OCI-LY3 (cell line): ENCODE data around the gene GNAO1.
"Not testable (repeated sequence)": the region's sequence is repeated elsewhere in the genome, so short reads cannot be mapped to it uniquely, and the experiment has no call there.

Experiments
- H2AFZ ChIP-seq: fragments of 200-600, 300-600 bp; shearing (Covaris generic); 2 replicates; pipeline ENCODE4 v1.6.0; 2014; ENCODE audit warnings: antibody characterized with exemption, low read depth, low read length
- H3K27ac ChIP-seq: fragments of 200-600, 300-600 bp; sonication (generic); 2 replicates; pipeline ENCODE4 v1.5.1; 2014; ENCODE audit warnings: mild to moderate bottlenecking, low read length, moderate library complexity, mixed read lengths
- H3K27me3 ChIP-seq: fragments of 200-600, 300-600 bp; sonication (generic); 2 replicates; pipeline ENCODE4 v1.6.1; 2014; ENCODE audit warnings: low read depth, low read length, mixed read lengths
- H3K36me3 ChIP-seq: fragments of 200-600, 300-600 bp; sonication (generic); replicated peaks from 2 replicates; pipeline ENCODE3; 2014; ENCODE audit warnings: low read depth, low read length, mixed read lengths
- H3K4me1 ChIP-seq: fragments of 300-600, 200-600 bp; sonication (generic); 2 replicates; pipeline ENCODE4 v1.6.1; 2014; ENCODE audit warnings: low read length, mixed read lengths
- H3K4me2 ChIP-seq: fragments of 200-600, 300-600 bp; sonication (generic); 2 replicates; pipeline ENCODE4 v1.6.1; 2014; ENCODE audit warnings: low read length, mixed read lengths
- H3K4me3 ChIP-seq: fragments of 300-600, 200-600 bp; sonication (generic); 2 replicates; pipeline ENCODE4 v1.5.1; 2014; ENCODE audit warnings: antibody characterized with exemption, mild to moderate bottlenecking, low read length, moderate library complexity
- H3K79me2 ChIP-seq: fragments of 300-600, 200-600 bp; shearing (Covaris generic); 2 replicates; pipeline ENCODE4 v1.6.1; 2014; ENCODE audit warnings: mild to moderate bottlenecking, low read length, mixed read lengths
- H3K9ac ChIP-seq: fragments of 300-600, 200-600 bp; shearing (Covaris generic); 2 replicates; pipeline ENCODE4 v1.6.0; 2014; ENCODE audit warnings: mild to moderate bottlenecking, low read length, moderate library complexity
- H3K9me3 ChIP-seq: fragments of 200-600, 300-600 bp; shearing (Covaris generic); 2 replicates; pipeline ENCODE4 v1.6.1; 2014; ENCODE audit warnings: low read length, mixed read lengths; ENCODE audit not compliant: insufficient read depth
- H4K20me1 ChIP-seq: fragments of 200-600, 300-600 bp; sonication (generic); 2 replicates; pipeline ENCODE4 v1.6.1; 2016; ENCODE audit warnings: low read length, mixed read lengths; ENCODE audit not compliant: insufficient read depth
- CTCF ChIP-seq: fragments of 200-600, 300-600 bp; sonication (generic); IDR thresholded peaks from 2 replicates; pipeline ENCODE4 v1.5.1; 2014; ENCODE audit warnings: antibody characterized with exemption, low read length, low read depth
- EZH2phosphoT487 ChIP-seq: fragments of 200-600 bp; shearing (Covaris generic); IDR thresholded peaks from 2 replicates; pipeline ENCODE4 v1.6.1; 2018; ENCODE audit warnings: antibody characterized with exemption, mixed run types, low read depth

GNAO1 gene

GRCh38 chr16:56380778-56381485 lies 189.6 kb downstream of the GNAO1 start:
- not testable (repeated sequence) for H2AFZ ChIP-seq, H3K4me1 ChIP-seq, H3K9me3 ChIP-seq, H3K27ac ChIP-seq, H3K4me2 ChIP-seq, H3K4me3 ChIP-seq, H3K27me3 ChIP-seq, H3K9ac ChIP-seq
- H3K36me3 ChIP-seq = peaks cover 50% of the 10 kb centered on the region
- peaks cover 23% of the 10 kb centered on the region for H4K20me1 ChIP-seq
- peaks cover 21% of the 10 kb centered on the region for H3K79me2 ChIP-seq

GRCh38 chr16:56382459-56382858 lies 191.2 kb downstream of the GNAO1 start:
- H3K27me3 ChIP-seq = no peaks in the 10 kb centered on the region
- no peaks in the 10 kb centered on the region for H3K4me1 ChIP-seq
- no peak overlapping the region for H3K27ac ChIP-seq
- H3K36me3 ChIP-seq = peaks cover 60% of the 10 kb centered on the region
- no peak overlapping the region for H3K4me3 ChIP-seq
- no peak overlapping the region for H3K4me2 ChIP-seq
- peaks cover 7% of the 10 kb centered on the region; the same call in 1 of the 2 replicates for H3K9me3 ChIP-seq
- H4K20me1 ChIP-seq = peaks cover 19% of the 10 kb centered on the region
- no peak overlapping the region for H2AFZ ChIP-seq
- H3K9ac ChIP-seq = no peak overlapping the region
- H3K79me2 ChIP-seq = peaks cover 6% of the 10 kb centered on the region; the same call in 1 of the 2 replicates
- TF ChIP-seq EZH2phosphoT487 (no peak), CTCF (no peak)

- no peaks in the 10 kb centered on the region for H3K4me1 ChIP-seq
- peaks cover 7% of the 10 kb centered on the region; the same call in 1 of the 2 replicates for H3K9me3 ChIP-seq
- H3K27ac ChIP-seq = no peak overlapping the region
- TF ChIP-seq EZH2phosphoT487 = no peak
- no peak for TF ChIP-seq CTCF
- H3K27me3 ChIP-seq = no peaks in the 10 kb centered on the region
- H3K9ac ChIP-seq = no peak overlapping the region
- no peak overlapping the region for H3K4me2 ChIP-seq
- peaks cover 4% of the 10 kb centered on the region; the same call in 1 of the 2 replicates for H3K79me2 ChIP-seq
- H2AFZ ChIP-seq = no peak overlapping the region
- H3K4me3 ChIP-seq = no peak overlapping the region
- H3K36me3 ChIP-seq = peaks cover 63% of the 10 kb centered on the region
- peaks cover 15% of the 10 kb centered on the region for H4K20me1 ChIP-seq
Measured at GRCh38 chr16:56382901-56383355, 191.6 kb downstream of the GNAO1 start.

GRCh38 chr16:56384074-56384721 lies 192.9 kb downstream of the GNAO1 start:
- H3K9ac ChIP-seq = no peak overlapping the region
- peaks cover 7% of the 10 kb centered on the region; the same call in 1 of the 2 replicates for H3K9me3 ChIP-seq
- no peak overlapping the region for H3K27ac ChIP-seq
- H3K36me3 ChIP-seq = peaks cover 63% of the 10 kb centered on the region
- H4K20me1 ChIP-seq = peaks cover 4% of the 10 kb centered on the region; the same call in 1 of the 2 replicates
- H3K79me2 ChIP-seq = no peaks in the 10 kb centered on the region; the same call in 1 of the 2 replicates
- TF ChIP-seq EZH2phosphoT487 (no peak), CTCF (no peak)
- no peak overlapping the region for H3K4me2 ChIP-seq
- no peaks in the 10 kb centered on the region for H3K4me1 ChIP-seq
- H2AFZ ChIP-seq = no peak overlapping the region
- H3K4me3 ChIP-seq = no peak overlapping the region
- H3K27me3 ChIP-seq = no peaks in the 10 kb centered on the region
